ENCODE results near the gene MED13. TPM values are rescaled to one million over a fixed set of nuclear protein-coding genes. Genes with fewer than 3 reads are reported as not detected.

Gene MED13
- total RNA-seq: 10 to 100 TPM; 40.3 to 40.6 TPM

GRCh38 chr17:62064791-62065563, at the start of gene MED13:
TSS of gene MED13 (minus strand) at chr17:62065278. CDS start at chr17:62065205, 73 bp downstream.
- H3K27me3 Mint-ChIP-seq: no peaks in the 10 kb centered on the region
- H3K9me3 Mint-ChIP-seq: no peaks in the 10 kb centered on the region
- DNase-seq: peak; percentile 69
- intact Hi-C loops (cut with micrococcal nuclease): loop anchor here (1.0 to 10.0 kb wide), 5 partner anchors 28 to 138 kb away; partner anchors contain the start of gene INTS2
- CTCF ChIA-PET: interaction anchor here (0.9 to 2.4 kb wide), 13 partner anchors 11 to 430 kb away, joined by 3 to 15 read pairs (median 5); partner anchors contain the start of gene BRIP1
- peaks cover 11% of the 10 kb centered on the region for H3K36me3 Mint-ChIP-seq
- H3K4me3 Mint-ChIP-seq: peak within 1 kb of the TSS; percentile 94
- H3K4me1 Mint-ChIP-seq (ENCODE audit: low read depth): peaks cover 38% of the 10 kb centered on the region
- peak within 1 kb of the TSS; percentile 96 for H3K27ac Mint-ChIP-seq
- POLR2A ChIA-PET: interaction anchor here (0.9 to 1.5 kb wide), 4 partner anchors 11 to 202 kb away, joined by 3 to 6 read pairs (median 6); no protein-coding TSS in a partner anchor

GRCh38 chr17:62112229-62112628, 47.2 kb upstream of the MED13 start:
- ChIA-PET CTCF (interaction anchor here (0.7 to 1.6 kb wide), 4 partner anchors 25 to 231 kb away, joined by 3 to 5 read pairs (median 4); no protein-coding TSS in a partner anchor), POLR2A (no interaction called here)
- H3K27me3 Mint-ChIP-seq: no peaks in the 10 kb centered on the region
- H3K27ac Mint-ChIP-seq: no peak overlapping the region
- H3K4me1 Mint-ChIP-seq (ENCODE audit: low read depth): no peaks in the 10 kb centered on the region
- H3K4me3 Mint-ChIP-seq: no peak overlapping the region
- no peaks in the 10 kb centered on the region for H3K36me3 Mint-ChIP-seq
- intact Hi-C loops (cut with micrococcal nuclease): no loop called here
- H3K9me3 Mint-ChIP-seq: no peaks in the 10 kb centered on the region
- no peak for DNase-seq

- intact Hi-C loops (cut with micrococcal nuclease): no loop called here
- Mint-ChIP-seq H3K9me3 (no peaks in the 10 kb centered on the region), H3K4me1 (ENCODE audit: low read depth) (no peaks in the 10 kb centered on the region), H3K27me3 (no peaks in the 10 kb centered on the region), H3K27ac (no peak overlapping the region), H3K36me3 (no peaks in the 10 kb centered on the region), H3K4me3 (no peak overlapping the region)
- ChIA-PET CTCF (interaction anchor here (0.7 to 1.6 kb wide), 4 partner anchors 24 to 58 kb away, joined by 3 to 5 read pairs (median 4); no protein-coding TSS in a partner anchor), POLR2A (no interaction called here)
- no peak for DNase-seq
These were observed 46.6 kb upstream of the MED13 start for GRCh38 chr17:62111562-62112171.

- H3K27ac Mint-ChIP-seq: no peak overlapping the region
- ChIA-PET CTCF (interaction anchor here (0.9 to 1.6 kb wide), 3 partner anchors 11 to 58 kb away, joined by 3 to 6 read pairs (median 5); no protein-coding TSS in a partner anchor), POLR2A (no interaction called here)
- intact Hi-C loops (cut with micrococcal nuclease): no loop called here
- H3K36me3 Mint-ChIP-seq: no peaks in the 10 kb centered on the region
- H3K4me3 Mint-ChIP-seq: no peak overlapping the region
- H3K4me1 Mint-ChIP-seq (ENCODE audit: low read depth): no peaks in the 10 kb centered on the region
- H3K9me3 Mint-ChIP-seq: no peaks in the 10 kb centered on the region
- DNase-seq: no peak
- no peaks in the 10 kb centered on the region for H3K27me3 Mint-ChIP-seq
These were observed 45.9 kb upstream of the MED13 start for GRCh38 chr17:62110923-62111484.

- Mint-ChIP-seq H3K36me3 (no peaks in the 10 kb centered on the region), H3K9me3 (no peaks in the 10 kb centered on the region), H3K27me3 (peaks cover 3% of the 10 kb centered on the region), H3K27ac (no peak overlapping the region), H3K4me1 (ENCODE audit: low read depth) (no peaks in the 10 kb centered on the region), H3K4me3 (no peak overlapping the region)
- CTCF ChIA-PET: interaction anchor here (0.6 to 2.0 kb wide), 38 partner anchors 10 to 475 kb away, joined by 3 to 16 read pairs (median 4); partner anchors contain the start of genes BRIP1 and MED13
- POLR2A ChIA-PET: interaction anchor here (1.0 to 1.7 kb wide), 3 partner anchors 44 to 247 kb away, joined by 4 to 6 read pairs (median 5); no protein-coding TSS in a partner anchor
- intact Hi-C loops (cut with micrococcal nuclease): loop anchor here (1.0 to 2.0 kb wide), 3 partner anchors 45 to 474 kb away; partner anchors contain the start of genes INTS2 and MED13
- no peak for DNase-seq
These were observed 44.8 kb upstream of the MED13 start for GRCh38 chr17:62109924-62110323.

- peaks cover 3% of the 10 kb centered on the region for H3K27me3 Mint-ChIP-seq
- no peaks in the 10 kb centered on the region for H3K36me3 Mint-ChIP-seq
- no peak overlapping the region for H3K4me3 Mint-ChIP-seq
- POLR2A ChIA-PET: interaction anchor here (1.0 to 1.7 kb wide), 4 partner anchors 34 to 247 kb away, joined by 3 to 6 read pairs (median 4); no protein-coding TSS in a partner anchor
- intact Hi-C loops (cut with micrococcal nuclease): loop anchor here (1.0 to 2.0 kb wide), 3 partner anchors 45 to 473 kb away; partner anchors contain the start of genes INTS2 and MED13
- no peaks in the 10 kb centered on the region for H3K4me1 Mint-ChIP-seq (ENCODE audit: low read depth)
- H3K27ac Mint-ChIP-seq: no peak overlapping the region
- CTCF ChIA-PET: interaction anchor here (0.6 to 2.0 kb wide), 41 partner anchors 10 to 476 kb away, joined by 3 to 16 read pairs (median 4); partner anchors contain the start of genes BRIP1 and MED13
- no peaks in the 10 kb centered on the region for H3K9me3 Mint-ChIP-seq
- DNase-seq: peak; percentile 84
These were observed 44.4 kb upstream of the MED13 start for GRCh38 chr17:62109378-62109902.

- Mint-ChIP-seq H3K4me1 (ENCODE audit: low read depth) (no peaks in the 10 kb centered on the region), H3K36me3 (no peaks in the 10 kb centered on the region), H3K4me3 (no peak overlapping the region), H3K9me3 (no peaks in the 10 kb centered on the region), H3K27ac (no peak overlapping the region), H3K27me3 (peaks cover 3% of the 10 kb centered on the region)
- ChIA-PET CTCF (no interaction called here), POLR2A (no interaction called here)
- intact Hi-C loops (cut with micrococcal nuclease): no loop called here
- no peak for DNase-seq
These were observed 40.8 kb upstream of the MED13 start for GRCh38 chr17:62105861-62106260.

GRCh38 chr17:62105357-62105756, 40.3 kb upstream of the MED13 start:
- Mint-ChIP-seq H3K4me1 (ENCODE audit: low read depth) (no peaks in the 10 kb centered on the region), H3K27me3 (peaks cover 3% of the 10 kb centered on the region)
- intact Hi-C loops (cut with micrococcal nuclease): no loop called here

GRCh38 chr17:62101515-62101914, 36.4 kb upstream of the MED13 start:
- peaks cover 3% of the 10 kb centered on the region for H3K27me3 Mint-ChIP-seq
- intact Hi-C loops (cut with micrococcal nuclease): no loop called here
- CTCF ChIA-PET: interaction anchor here (0.7 kb wide), 1 partner anchor 35 kb away, joined by 3 read pairs; no protein-coding TSS in a partner anchor

More at GRCh38 chr17:62105357-62105756, 40.3 kb upstream of the MED13 start:
- Mint-ChIP-seq H3K9me3 (no peaks in the 10 kb centered on the region), H3K36me3 (no peaks in the 10 kb centered on the region), H3K4me3 (no peak overlapping the region), H3K27ac (no peak overlapping the region)
- CTCF ChIA-PET: no interaction called here
- no peak for DNase-seq
- POLR2A ChIA-PET: no interaction called here

GRCh38 chr17:62101090-62101489, 36.0 kb upstream of the MED13 start:
- H3K27me3 Mint-ChIP-seq: peaks cover 3% of the 10 kb centered on the region
- POLR2A ChIA-PET: no interaction called here
- H3K4me3 Mint-ChIP-seq: no peak overlapping the region
- intact Hi-C loops (cut with micrococcal nuclease): no loop called here
- CTCF ChIA-PET: no interaction called here
- H3K9me3 Mint-ChIP-seq: no peaks in the 10 kb centered on the region
- no peak overlapping the region for H3K27ac Mint-ChIP-seq
- H3K4me1 Mint-ChIP-seq (ENCODE audit: low read depth): peaks cover 11% of the 10 kb centered on the region
- no peaks in the 10 kb centered on the region for H3K36me3 Mint-ChIP-seq
- no peak for DNase-seq

More at GRCh38 chr17:62101515-62101914, 36.4 kb upstream of the MED13 start:
- DNase-seq: no peak
- H3K4me1 Mint-ChIP-seq (ENCODE audit: low read depth): peaks cover 11% of the 10 kb centered on the region
- no peaks in the 10 kb centered on the region for H3K9me3 Mint-ChIP-seq
- no peak overlapping the region for H3K27ac Mint-ChIP-seq
- H3K4me3 Mint-ChIP-seq: no peak overlapping the region
- POLR2A ChIA-PET: no interaction called here
- no peaks in the 10 kb centered on the region for H3K36me3 Mint-ChIP-seq

GRCh38 chr17:62100055-62100454, 35.0 kb upstream of the MED13 start:
- H3K36me3 Mint-ChIP-seq: no peaks in the 10 kb centered on the region
- H3K27ac Mint-ChIP-seq: no peak overlapping the region
- no peaks in the 10 kb centered on the region for H3K9me3 Mint-ChIP-seq
- intact Hi-C loops (cut with micrococcal nuclease): no loop called here
- DNase-seq: no peak
- H3K4me1 Mint-ChIP-seq (ENCODE audit: low read depth): peaks cover 11% of the 10 kb centered on the region
- ChIA-PET POLR2A (no interaction called here), CTCF (no interaction called here)
- H3K27me3 Mint-ChIP-seq: no peaks in the 10 kb centered on the region
- no peak overlapping the region for H3K4me3 Mint-ChIP-seq
